ENCODE results near the gene FARP2.

FARP2 gene

DNA sequence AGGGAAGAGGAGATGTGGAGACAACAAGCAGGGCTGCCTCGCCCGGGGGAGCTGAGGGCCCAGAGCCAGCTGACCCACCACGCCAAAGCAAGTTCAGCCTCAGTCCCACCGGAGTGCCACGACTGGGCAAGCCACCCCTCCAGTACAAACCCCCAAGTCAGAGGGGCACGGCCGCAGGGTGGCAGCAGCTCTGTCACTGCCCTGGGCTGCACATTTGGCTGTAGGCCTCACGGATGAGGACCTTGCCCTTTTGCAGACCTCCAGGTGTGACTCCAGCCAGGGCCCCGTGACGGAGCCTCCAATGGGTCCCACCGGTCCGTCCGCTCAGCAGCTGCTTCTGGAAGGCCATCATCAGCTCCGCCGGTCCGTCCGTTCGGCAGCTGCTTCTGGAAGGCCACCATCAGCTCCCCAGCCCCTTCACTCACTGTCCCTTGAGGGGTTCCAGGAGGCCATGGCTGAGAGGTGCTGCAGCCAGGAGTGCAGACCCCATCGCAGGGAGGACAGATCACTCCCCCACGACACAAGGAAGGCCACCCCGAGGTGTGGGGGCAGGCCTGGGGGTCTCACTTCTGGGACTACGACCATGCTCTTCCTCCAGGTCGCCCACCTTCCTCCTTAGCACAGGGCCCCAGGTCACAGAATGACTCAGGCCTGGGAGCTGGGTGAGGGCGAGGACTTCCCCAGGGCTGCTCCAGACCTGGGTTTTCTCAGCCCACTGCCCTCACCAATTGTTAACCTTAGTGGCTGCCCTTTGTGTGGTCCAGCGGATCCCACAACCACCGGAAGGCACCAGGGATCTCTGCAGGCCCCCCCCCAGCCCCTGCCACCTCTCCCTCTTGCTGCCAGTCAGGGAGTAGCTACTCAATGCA lies 176.9 kb downstream of the FARP2 start:
- DNase-seq (ENCODE audit: low spot score): no peak

GRCh38 chr2:241534293-241534692 lies 178.2 kb downstream of the FARP2 start:
- DNase-seq (ENCODE audit: low spot score): no peak

- no peak for DNase-seq (ENCODE audit: low spot score)
Measured at GRCh38 chr2:241534701-241535375, 178.8 kb downstream of the FARP2 start.

DNA sequence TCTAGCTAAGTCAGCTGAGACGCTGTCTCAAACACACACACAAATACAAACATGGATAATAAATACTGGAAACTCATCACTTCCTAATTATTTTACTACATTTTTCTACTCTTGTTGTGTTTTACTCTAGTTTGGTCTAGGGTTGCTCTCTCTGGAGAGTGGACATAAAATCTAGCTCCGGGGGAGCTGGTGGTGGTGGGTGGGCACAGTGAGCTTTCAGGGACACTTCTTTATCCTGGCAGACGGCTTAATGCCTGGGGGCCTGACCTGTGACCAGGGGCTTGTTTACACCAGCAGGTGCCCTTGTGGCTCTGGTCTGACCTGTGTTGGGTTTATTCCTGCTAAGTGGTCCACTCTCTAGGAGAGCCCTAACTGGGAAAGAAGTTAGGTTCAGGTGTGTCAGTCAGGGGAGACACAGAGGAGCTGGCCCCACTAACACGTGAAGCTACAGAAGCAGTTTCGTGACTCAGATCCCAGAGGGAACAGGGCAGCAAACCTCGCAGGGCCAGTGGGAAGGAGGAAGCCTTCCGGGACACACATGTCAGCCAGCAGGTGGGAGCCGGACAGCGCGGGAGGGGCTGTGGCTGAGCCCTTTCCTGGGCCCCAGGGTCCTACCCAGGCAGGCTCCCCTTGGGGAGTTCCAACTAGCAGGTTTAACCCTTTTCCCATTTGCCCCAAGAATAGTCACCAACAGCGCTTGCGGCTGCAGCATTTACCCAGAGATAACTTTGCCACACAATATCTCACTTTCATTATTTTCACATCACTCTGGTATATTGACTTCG lies 180.0 kb downstream of the FARP2 start:
- no peak for DNase-seq (ENCODE audit: low spot score)

GRCh38 chr2:241538838-241539615 lies 182.9 kb downstream of the FARP2 start:
- no peak for DNase-seq (ENCODE audit: low spot score)

DNA sequence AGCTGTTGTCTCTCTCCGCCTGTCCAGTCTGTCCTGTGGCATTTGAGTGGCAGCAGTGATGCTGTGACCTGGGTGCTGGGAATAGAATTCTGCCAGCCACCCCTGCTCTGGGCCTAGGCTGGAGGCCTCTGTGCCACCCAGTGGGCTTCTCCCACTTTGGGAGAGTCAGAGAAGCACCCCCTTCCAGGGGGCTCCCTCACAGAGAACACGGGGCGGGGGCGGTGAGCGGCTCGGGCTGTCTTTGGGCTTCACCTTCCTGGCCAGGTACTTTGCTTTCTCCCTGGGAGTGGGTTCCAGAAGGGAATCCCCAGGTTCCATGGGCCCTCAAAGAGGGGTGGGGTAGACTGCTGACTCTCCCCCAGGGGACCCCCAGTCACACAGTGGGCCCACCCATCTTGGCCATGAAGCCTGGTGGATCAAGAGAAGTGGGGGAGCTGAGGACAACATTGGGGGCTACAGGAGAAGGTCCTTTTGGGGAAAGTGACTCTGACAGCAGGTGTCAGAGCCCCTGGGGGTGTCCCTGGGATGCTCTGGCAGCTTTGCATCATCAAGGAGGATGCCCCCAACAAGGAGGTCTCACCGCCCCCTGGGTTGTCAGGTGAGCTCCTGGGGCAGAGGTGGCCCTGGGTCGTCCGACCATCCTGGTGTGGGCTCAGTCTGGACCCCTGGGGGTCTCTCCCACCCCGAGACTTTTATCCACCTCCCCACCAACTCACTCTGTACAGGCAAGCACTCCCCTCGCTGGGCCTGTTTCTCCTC lies 183.7 kb downstream of the FARP2 start:
- DNase-seq (ENCODE audit: low spot score): no peak

GRCh38 chr2:241540401-241540770 lies 184.3 kb downstream of the FARP2 start:
- no peak for DNase-seq (ENCODE audit: low spot score)

DNA sequence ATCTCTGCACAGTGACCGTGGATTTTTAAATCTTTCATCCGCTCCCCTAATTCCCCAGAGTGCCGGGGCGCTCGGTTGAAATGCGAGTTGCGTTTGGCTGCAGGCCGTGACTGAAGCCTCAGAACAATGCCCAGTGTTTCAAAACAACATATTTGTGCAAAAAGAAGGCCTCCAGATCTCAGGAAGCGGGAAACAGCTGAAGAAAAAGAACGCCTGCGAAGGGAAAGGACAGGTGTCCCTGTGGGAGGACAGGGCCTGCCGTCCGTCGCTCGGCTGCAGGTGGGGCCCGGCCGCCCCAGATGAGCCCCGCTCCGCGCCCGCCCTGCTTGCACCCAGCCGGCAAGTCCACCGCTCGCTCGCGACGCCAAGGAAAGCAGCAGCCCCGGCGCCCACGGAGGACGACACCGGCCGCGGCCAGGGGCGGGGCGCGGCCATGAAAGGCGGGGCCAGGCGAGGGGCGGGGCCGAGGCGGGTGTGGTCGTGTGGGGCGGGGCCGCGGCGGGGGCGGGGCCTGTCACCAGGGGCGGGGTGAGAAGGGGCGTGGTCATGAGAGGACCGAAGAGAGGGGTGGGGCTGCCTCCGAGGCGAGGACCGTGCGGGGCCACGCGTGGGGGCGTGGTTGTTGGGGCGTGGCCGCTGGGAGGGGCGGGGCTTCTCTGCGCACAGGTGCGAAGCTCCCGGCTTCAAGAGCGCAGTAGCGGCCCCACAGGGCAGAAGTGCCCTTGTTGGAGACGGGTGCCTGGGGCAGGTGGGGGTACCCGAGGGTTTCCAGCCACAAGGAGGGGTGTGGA lies 184.9 kb downstream of the FARP2 start:
- no peak for DNase-seq (ENCODE audit: low spot score)

DNA sequence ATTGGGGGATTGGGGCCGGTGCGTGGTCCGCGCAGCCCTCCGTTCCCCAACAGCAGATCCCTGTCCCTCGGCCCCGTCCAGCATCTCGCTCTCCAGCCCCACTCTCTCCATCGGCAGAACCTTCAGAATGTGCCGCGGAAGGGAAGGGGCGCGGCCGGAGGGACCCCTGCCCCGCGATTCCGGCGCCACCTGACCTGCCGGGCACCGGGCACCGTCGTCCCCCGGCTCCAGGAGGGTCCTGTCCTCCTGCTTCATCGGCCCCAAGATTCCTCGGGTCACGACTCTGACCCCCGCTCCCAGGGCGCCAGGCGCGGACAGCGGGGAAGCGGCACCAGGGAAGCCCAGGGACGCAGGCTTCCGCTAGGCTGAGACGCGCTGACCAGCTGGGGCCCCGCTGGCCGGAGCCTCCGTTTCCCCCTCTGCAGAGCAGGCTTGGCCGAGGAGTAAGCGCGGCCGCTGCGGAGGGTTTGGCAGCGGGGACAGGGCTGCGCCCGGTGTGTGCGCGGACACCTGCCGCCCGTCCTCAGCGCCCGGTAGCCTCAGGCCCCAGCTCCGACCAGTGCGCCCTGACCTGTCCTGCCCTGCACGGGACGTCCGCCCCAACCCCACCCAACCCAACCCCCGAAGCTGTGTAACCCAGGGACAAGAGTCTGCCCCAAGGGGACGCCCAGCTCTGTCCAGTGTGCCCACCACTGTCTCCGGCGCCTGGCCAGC lies 185.6 kb downstream of the FARP2 start:
- DNase-seq (ENCODE audit: low spot score): no peak

DNA sequence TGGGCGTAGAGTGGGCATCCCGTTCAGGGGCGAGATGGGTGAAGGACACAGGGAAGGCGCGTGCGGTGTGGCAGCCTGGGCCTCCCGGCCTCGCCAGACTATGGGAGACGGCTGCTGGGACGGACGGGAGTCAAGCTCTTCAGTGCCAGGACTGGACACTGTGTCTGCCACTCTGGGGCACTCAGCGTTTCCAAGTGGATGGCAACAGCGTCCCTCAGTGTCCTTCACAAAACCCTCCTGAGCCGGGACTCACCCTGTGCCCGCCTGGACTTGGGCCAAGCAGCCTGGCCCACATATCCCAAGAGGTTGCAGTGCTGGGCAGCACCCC lies 186.2 kb downstream of the FARP2 start:
- no peak for DNase-seq (ENCODE audit: low spot score)
